Measurements from ENCODE around the gene ABI3BP.

DNA sequence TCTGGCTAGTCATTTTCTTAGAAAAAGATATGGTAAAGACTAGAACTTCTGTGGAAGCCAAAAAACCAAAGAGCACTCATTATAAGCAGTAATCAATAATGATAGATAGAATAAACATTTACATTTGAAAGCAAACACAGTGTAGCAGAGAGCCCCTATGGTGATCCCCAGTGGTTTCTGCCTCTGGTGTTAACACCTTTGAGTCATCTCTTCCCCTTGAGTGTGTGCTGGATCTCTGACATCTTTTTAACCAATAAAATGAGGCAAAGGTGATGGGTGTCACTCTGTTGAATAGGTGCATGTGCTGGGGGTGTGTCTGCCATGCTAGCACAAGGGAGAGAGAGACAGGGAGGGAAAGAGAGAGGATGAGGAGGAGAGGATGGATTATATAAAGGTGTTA is 162.3 kb downstream of the ABI3BP start:
- TF ChIP-seq, protein P1, sequence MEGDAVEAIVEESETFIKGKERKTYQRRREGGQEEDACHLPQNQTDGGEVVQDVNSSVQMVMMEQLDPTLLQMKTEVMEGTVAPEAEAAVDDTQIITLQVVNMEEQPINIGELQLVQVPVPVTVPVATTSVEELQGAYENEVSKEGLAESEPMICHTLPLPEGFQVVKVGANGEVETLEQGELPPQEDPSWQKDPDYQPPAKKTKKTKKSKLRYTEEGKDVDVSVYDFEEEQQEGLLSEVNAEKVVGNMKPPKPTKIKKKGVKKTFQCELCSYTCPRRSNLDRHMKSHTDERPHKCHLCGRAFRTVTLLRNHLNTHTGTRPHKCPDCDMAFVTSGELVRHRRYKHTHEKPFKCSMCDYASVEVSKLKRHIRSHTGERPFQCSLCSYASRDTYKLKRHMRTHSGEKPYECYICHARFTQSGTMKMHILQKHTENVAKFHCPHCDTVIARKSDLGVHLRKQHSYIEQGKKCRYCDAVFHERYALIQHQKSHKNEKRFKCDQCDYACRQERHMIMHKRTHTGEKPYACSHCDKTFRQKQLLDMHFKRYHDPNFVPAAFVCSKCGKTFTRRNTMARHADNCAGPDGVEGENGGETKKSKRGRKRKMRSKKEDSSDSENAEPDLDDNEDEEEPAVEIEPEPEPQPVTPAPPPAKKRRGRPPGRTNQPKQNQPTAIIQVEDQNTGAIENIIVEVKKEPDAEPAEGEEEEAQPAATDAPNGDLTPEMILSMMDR (conservative IDR thresholded peaks at IDR 0.05): no peak
- TF ChIP-seq ZFX (IDR thresholded peaks at IDR 0.05): no peak
